HL-60 (cell line): ENCODE results near the gene SLC44A5.
"Not testable (repeated sequence)": the region's sequence is repeated elsewhere in the genome, so short reads cannot be mapped to it uniquely, and the experiment has no call there.

Experiments used
- DNase-seq, 2 experiments: peaks; one replicate each; pipeline ENCODE4 v3.0.0-alpha.2; 2010 to 2020; ENCODE audit warnings: low read depth in 1 of 2, low spot score in 1 of 2
- H3K27ac ChIP-seq: fragments of 250-450 bp; sonication (Bioruptor Pico); replicated peaks from 2 replicates; pipeline ENCODE4 v1.5.1; 2020; ENCODE audit warnings: mild to moderate bottlenecking, moderate library complexity
- H3K27me3 ChIP-seq: fragments of 250-450 bp; sonication (Bioruptor Pico); 2 replicates; pipeline ENCODE4 v1.5.1; 2021; ENCODE audit warnings: mild to moderate bottlenecking, moderate library complexity; ENCODE audit not compliant: insufficient read depth, poor library complexity, severe bottlenecking
- H3K4me3 ChIP-seq: replicated peaks from 2 replicates; pipeline ENCODE4 v1.5.1; 2011; ENCODE audit warnings: mild to moderate bottlenecking, control low read depth, low read length; ENCODE audit not compliant: insufficient read depth
- CTCF ChIP-seq: IDR thresholded peaks from one replicate; pipeline ENCODE4 v1.5.1; 2011; ENCODE audit warnings: low read length, control low read depth, inconsistent platforms; ENCODE audit not compliant: insufficient read depth
- GABPA ChIP-seq: IDR thresholded peaks from 2 replicates; pipeline ENCODE4 v1.6.1; 2012; ENCODE audit warnings: low read depth
- POLR2AphosphoS5 ChIP-seq: IDR thresholded peaks from 2 replicates; pipeline ENCODE4 v1.6.1; 2012; ENCODE audit warnings: low read depth
- REST ChIP-seq: IDR thresholded peaks from 2 replicates; pipeline ENCODE4 v1.6.1; 2012; ENCODE audit warnings: low read depth; ENCODE audit not compliant: insufficient replicate concordance
- SPI1 ChIP-seq: IDR thresholded peaks from 2 replicates; pipeline ENCODE4 v1.6.1; 2012; ENCODE audit warnings: low read depth, mild to moderate bottlenecking, borderline replicate concordance

SLC44A5 gene

GRCh38 chr1:75600781-75601180 lies 10.1 kb downstream of the SLC44A5 start:
- no peak for TF ChIP-seq CTCF
- TF ChIP-seq GABPA, result no peak
- no peak for TF ChIP-seq POLR2AphosphoS5
- no peak for TF ChIP-seq SPI1
- no peak for TF ChIP-seq REST
- no peak for DNase-seq
- Histone ChIP-seq H3K4me3 (no peak overlapping the region), H3K27ac (no peak overlapping the region), H3K27me3 (no peaks in the 10 kb centered on the region)

GRCh38 chr1:75594327-75594726 lies 16.6 kb downstream of the SLC44A5 start:
- TF ChIP-seq GABPA (no peak), POLR2AphosphoS5 (no peak), REST (no peak), CTCF (no peak), SPI1 (no peak)

GRCh38 chr1:75593457-75593856 lies 17.5 kb downstream of the SLC44A5 start:
- H3K27me3 ChIP-seq, H3K4me3 ChIP-seq, DNase-seq, H3K27ac ChIP-seq: not testable (repeated sequence)

More at GRCh38 chr1:75594327-75594726, 16.6 kb downstream of the SLC44A5 start:
- Histone ChIP-seq H3K27ac (no peak overlapping the region), H3K4me3 (no peak overlapping the region), H3K27me3 (no peaks in the 10 kb centered on the region)
- no peak for DNase-seq

- Histone ChIP-seq H3K27me3 (no peaks in the 10 kb centered on the region), H3K27ac (no peak overlapping the region), H3K4me3 (no peak overlapping the region)
- no peak for DNase-seq
- TF ChIP-seq REST (no peak), CTCF (no peak), GABPA (no peak), SPI1 (no peak), POLR2AphosphoS5 (no peak)
Observed at GRCh38 chr1:75589637-75590036, 21.3 kb downstream of the SLC44A5 start.
